Amniotic stem cell (primary cell): ENCODE measurements around the gene CD276.

Experiments
- DNase-seq: peaks from one replicate; lab custom pipeline; 2025; lab: John Stamatoyannopoulos, UW

CD276 gene

DNA sequence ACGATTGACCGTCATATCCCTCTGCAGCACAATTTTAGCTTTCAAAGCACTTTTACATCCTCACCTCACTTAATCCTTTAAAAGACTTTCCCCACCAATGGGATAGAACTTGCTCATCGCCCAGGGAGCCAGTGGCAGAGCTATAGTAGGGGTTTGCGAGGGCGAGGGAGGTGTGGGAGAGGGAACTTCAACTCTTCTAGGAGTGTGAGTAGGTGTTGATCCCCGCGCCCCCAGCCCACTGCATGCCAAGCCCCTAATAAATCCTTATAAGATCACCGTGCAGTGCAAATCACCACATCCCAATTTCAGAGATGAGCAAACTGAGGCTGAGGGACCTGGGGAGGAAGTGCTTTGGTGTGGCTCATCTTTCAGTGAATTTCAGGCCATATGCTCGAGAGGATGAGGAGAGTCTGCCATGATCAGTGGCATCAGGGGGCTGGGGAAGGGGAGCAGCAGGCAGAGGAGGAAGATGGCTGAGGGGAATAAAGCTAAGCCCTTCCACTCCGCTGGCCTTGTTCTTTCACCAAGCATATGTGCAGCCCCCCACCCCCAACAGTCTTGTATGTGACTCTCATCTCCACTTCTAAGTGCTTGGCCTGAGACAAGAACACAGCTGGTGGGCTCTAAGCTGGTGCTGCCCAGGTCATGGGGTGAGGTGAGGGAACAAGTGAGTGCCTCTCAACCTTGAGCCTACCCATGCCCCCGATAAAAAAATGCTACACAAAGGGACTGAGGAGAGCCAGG is 63.8 kb downstream of the CD276 start:
- no peak for DNase-seq

DNA sequence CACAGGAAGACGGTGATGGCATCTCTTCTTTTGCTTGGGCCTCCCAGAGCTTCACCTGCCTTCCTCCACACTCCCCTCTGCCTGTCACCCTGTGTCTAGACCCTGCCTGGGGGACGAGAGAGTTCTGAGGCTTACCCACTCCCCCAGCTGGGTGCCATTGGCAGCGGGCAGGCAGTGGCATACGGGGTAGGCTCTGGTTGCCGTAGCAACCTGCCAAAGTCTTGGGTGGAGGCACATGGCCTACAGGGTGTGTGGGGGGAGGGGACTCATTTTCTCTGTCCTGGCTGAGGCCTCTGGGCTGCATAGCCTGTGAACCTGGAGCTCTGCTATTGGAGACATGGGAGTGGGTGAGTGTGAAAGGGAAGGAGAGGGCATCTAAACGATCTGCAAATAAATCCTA is 64.5 kb downstream of the CD276 start:
- DNase-seq, result no peak

DNA sequence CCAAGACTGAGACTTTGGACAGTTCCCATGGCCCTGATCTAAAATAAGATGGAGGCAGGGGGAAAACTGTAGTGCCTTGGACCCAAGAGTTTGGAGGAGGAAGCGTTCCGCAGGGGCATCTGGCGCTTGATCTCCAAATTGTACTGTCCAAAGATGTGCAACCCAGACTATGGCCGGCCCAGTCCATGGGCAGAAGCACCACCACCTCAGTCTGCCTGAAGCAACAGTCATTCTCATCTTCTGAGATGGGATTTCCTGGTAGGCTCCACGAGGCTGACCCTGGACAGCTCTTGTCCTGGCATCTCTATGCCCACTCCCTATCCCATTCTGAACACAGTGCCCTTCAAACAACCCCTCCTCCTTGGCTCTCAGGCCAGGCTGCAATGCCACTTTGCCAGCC is 65.3 kb downstream of the CD276 start:
- no peak for DNase-seq

DNA sequence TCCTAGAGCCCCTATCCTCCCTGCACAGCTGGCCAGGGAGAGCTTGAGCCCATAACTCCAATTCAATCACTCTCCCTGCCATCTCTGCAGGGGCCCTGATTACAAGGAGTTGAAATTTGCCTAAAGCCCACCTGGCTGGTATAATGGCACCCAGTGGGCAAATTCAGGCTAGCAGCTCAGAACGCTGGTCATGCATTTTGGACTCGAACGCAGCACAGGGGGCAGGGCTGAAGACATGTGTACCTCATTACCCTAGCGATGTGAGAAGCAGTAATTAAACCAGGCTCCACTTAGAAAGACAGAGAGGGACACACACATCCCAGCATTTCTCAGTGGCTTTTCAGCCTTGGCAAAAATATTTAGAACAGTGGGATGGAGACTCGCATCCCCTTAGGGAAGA is 65.8 kb downstream of the CD276 start:
- no peak for DNase-seq

DNA sequence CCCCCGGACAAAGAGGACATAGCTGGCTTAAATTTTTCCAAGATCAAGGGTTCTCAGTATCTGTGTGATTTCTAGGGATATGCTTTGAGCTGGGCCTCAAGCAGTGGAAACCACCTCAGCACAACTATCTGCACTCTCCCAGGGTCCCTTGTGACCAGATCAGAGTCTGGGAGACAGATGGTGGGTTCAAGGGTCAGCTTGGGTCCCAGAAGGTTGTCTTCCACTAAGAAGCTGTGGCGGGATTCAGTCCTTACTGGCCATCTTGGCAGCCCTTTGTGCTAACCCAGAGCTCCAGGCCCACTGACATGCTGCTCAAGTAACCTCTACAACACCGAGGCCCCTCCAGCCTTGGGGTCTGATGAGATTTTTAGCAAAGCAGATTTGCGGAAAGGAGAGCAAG is 66.3 kb downstream of the CD276 start:
- DNase-seq, result no peak

DNA sequence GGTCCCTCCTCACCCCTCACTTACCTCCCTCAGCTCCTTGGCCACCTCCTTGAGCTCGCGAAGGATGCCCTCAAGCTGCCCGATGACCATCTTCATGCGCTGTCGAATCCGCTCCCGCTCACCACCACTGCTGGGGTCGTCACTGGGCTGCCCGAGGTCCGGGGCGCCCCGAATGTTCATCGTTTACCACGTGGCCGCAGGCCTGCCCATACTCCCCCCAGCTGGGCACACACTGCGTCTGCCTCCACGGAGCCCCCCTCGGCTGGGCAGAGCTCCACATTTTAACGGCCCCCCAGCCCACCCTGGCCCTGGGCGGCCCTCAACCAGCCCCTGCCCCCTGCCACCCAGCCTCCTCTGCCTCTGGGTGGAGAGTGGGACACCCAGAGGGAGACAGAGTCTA is 66.8 kb downstream of the CD276 start:
- DNase-seq, result no peak

DNA sequence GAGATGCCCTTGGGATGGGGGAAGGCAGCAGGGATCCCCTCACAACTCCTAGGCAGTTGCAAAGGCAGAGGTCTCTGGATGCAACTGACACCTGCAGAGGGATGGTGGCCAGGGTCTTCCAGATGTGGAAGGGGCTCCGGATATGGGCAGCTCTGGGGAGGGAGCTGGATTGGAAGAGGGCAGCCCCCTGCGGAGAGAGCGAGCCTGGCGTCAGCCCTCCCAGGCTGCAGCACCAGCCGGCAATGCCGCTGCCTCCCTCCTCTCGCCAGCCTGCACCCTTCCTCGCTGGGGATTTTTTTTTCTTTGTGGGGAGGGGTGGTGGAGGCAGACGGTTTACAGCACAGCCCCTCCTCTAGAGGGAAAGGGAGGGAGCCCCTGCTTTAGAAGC is 67.3 kb downstream of the CD276 start:
- DNase-seq, result no peak

DNA sequence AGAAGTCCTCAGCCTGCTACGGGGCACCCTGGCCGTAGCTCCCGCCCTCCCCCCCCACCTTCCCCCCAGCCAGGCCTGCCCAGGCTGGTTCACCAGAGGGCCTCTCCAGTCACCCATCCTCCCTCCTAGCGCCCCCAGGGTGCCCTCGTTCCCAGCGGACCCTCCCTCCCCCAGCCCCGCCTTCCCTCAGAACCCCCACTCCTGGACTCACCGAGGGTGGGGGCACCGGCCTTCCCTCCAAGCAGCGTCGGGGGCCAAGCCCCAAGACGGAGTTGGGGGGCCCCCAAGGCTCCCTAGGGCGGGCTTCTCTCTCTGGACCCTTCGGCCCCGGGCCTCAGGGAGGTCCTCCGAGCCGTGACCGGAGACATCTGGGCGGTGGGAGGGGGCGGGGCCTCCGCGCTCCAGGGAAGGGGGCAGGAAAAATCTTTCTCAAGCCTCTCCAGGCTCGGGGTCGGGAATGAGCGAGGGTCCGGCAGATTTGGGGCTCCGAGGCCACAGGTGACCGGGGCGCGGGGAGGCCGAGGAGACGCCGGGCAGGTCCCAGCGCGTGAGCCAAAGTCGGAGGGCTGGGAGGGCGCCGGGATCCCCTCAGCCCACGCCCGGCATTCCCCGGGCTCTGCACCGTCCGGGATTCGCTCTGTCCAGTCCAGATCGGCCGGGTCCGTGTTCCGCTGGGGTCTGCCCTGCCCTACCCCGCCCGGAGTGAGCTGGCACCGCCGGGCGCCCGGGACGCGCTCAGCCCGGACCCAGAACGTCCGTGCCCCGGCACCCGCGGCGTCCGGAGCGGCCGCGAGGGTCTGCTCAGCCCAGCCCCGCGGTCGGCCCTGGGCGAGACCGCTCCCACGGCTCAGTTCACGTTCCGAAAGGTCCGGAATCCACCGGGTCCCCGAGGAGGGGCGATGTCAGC is 68.0 kb downstream of the CD276 start:
- DNase-seq, result no peak

DNA sequence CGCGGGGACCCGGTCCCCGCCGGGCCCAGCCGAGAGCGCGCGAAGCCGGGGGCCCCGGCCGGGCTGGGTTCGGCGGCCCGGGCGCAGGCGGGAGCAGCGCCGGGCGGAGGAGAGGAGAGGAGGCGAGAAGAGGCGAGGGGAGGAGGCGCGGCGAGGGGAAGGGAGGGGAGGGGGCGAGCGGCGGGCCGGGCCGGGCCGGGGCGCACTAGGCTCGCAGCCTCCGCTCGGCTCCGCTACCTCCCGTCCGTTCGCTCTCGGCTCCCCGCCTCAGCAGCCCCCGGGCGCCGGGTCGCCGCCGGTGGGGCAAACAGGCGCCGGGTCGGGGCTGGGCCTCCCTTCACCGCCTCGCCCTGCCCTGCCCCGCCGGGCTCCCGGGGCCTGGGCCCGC is 68.6 kb downstream of the CD276 start:
- no peak for DNase-seq

DNA sequence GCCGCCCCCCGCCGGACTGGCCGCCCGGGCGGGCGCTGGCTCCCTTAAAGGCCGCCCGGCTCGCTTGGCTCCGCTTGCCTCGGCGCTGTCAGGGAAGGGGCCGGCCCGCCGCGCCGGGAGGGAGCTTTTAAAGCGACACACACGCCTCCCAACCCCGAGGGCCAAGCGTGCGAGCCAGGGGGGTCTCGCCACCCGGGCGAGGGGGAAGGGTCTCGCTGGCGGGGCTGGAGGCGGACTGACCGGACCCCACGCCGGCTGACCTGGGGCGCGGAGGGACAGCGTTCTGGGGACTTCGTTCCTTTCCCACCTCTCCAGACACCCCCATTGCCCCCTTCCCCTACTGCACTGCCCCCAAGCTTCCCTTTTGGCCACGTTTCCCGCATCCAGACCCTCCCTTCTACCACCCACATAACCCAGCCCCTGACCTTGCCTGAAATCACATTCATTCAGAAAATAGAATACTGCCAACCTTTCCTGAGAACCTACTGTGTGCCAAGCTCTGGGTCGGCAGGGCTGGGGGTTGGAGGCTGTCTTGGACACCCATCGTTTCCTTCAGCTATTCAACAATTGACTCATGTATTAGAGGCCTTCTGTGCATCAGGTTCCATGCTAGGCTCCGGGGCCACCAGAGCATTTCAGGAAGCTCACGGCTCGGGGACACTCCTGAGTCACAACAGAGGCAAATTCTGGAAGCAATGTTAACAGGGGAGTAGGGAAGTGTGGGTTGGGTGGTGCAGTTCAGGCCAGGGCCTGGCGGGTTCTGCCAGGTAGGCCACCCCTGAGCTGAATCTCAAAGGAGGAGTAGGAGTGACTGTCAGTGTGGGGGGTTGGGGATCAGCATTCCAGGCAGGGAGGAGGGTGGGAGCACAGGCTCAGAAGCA is 69.3 kb downstream of the CD276 start, which contains the start of gene INSYN1:
TSS of gene INSYN1 (minus strand) at position 102 of the 881 bp plus-strand sequence. CDS start 2,221 bp downstream, outside the sequence.
- DNase-seq, result no peak

DNA sequence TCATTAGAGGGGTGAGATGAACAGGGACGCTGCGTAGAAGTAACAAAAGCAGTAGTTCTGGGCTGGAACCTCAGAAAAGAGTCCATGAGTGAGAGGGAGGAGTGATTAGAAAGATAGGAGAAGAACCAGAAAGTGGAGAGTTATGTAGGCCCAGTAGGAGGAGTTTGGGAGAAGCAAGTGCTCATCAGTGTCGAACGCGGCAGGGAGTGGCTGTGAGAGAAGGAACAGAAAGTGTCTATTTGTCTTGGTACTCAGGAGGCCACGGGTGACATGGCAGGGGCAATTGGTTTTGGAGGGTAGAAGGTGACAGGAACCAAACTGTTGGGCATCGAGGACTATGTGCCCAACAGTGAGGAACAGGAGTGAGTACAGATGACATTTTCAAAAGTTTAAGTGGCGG is 70.3 kb downstream of the CD276 start:
- DNase-seq, result no peak

DNA sequence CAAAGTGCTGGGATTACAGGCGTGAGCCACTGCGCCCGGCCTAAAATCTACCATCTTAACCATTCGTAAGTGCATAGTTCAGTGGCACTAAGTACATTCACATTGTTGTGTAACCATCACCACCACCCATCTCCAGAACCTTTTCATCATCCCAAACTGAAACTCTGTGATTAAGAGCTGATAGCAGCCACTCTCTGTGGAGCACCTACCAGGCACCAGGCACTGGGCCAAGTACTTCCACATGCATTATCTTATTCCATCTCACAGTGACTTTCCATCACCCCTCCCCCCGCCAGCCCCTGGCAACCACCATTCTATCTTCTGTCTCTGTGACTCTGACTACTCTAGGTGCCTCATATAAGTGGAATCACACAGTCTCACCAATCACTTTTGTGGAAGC is 71.3 kb downstream of the CD276 start:
- DNase-seq, result no peak

DNA sequence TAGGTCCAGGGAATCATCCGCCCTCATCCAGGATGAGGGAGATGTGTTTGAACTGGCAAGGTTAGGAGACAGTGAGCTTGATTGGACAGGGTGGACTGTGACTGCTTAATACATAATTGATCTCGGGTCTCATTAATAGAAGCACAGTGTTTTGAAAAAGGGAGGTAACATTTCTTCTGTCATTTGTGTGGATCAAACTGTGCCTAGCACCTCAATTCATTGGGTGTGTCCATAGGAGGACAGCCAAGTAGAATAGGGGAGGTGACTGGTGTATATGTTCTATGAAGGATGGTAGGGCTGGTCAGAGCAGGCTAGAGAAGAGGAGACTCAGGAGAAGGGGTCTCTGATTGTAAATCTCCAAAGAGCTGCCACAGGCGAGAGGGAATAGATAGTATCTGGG is 71.8 kb downstream of the CD276 start:
- DNase-seq, result no peak

DNA sequence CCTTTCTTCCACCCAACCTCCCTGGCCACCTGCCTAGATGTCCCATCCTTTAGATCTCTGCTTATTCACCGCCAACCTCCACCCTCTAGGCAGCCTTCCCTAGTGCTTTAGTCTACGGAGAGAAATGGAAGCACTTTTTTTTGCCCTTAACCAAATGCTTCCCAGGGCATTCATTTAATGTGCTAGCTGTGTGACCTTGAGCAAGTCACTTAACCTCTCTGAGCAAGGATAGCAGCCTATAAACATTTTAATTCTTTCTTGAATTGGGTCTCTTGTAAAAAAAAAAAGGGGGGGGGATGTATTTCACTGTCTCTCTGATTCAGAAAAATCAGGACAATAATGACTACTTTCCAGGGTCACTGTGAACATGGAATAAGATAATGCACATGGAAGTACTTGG is 72.2 kb downstream of the CD276 start:
- DNase-seq, result no peak

DNA sequence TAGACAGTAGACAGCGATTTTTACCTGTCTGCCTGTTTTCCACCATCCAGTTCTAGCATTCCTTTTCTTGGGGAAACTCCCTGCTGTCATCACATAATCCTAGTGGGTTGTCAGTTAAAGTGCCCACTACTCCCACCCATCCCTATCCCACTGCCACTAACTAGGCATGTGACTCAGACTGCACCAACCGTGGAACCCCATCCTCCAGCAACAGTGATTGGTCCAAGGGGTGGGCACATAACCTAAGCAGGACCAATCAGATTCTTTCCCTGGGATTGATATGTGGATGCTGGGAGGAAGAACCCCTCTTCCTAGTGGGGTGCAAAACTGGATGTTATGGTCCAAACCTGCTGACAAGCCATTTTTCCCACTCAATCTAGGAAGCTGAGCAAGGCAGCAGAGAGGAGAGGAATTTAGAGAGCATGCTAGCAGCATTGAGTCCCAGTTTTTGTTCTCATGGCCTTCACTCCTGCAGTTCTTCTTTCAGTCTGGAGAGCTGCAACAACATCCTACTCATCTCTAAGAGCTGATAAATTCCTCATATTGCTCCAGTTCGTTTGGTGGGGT is 72.8 kb downstream of the CD276 start:
- no peak for DNase-seq

DNA sequence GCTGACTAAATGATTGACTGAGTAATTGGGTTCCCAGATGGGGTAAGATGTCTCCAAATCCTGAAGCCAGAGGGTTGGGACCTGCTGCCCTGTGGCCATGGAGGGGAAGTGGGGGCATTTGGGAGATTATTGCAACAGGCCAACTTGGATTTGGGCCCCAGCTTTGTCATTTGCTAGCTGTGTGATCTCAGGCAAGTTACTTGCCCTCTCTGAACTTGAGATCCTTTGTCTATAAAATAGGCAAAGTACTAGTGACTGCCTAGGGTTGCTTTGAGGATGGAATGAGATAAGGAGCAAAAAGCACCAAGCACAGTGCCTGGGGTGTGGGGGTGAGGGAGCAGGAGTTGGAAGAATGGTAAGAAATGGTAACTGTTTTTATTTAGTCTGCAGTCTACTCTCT is 73.4 kb downstream of the CD276 start:
- no peak for DNase-seq

DNA sequence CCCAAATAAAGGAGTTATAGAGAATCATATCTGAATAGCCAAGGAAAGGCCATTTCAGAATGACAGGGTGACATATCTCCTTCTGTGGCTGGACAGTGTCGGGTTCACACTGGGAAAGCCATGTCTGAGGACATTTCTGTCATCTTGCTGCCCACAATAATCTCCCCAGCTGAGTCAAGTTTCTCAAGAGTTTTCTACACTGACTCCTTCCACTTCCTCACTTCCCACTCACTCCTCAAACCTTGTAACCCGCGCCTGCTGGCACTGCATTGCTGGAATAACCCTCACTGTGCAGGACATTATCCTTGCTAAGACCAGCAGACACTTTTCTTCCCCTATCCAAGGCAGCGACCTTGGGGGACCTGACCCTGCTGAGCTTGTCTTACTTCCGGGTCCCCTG is 74.3 kb downstream of the CD276 start:
- no peak for DNase-seq

DNA sequence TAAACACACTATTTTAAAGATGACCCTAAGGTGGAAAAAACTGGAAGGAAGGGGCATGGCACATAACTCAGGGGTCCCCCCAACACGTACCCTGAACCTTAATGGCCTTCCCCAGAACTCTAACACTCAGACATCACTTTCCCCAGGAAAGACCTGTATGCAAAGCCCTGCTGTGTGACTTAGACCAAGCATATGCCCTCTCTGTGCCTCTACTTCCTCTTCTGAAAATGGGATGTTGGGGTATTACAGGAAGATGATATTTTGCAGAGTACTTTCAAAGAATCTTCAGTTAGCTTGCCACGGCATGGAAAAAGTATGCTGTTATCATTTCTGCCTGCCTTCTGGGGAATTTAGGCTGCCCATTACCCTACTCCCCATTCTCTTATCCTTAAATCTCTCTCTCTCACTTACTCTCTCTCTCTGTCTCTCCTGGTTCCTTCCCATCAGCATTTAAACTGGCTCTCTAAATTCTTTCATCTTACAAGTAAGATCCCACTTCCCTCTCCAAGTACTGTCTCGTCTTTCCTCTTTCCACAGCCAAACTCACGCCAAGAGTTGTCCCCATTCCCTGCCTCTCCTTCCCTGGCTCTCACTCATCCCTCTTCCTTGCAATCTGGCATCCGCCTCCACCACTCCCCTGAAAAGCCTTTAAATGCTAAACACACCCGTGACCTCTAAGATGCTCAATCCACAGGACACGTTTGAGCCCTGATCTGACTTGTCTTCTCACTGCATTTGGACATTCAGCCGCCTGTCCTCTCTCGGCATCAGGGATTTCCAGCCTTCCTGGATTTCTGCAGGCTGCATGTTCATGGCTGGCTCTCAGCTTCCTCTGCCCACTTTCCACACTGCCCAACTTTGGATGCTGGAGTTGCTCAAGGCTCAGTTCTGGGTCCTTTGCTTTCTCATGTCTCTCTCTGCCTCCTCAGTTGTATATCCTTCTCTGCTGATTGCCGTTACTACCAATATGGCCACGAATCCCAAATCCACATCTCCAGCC is 76.4 kb downstream of the CD276 start:
- no peak for DNase-seq

DNA sequence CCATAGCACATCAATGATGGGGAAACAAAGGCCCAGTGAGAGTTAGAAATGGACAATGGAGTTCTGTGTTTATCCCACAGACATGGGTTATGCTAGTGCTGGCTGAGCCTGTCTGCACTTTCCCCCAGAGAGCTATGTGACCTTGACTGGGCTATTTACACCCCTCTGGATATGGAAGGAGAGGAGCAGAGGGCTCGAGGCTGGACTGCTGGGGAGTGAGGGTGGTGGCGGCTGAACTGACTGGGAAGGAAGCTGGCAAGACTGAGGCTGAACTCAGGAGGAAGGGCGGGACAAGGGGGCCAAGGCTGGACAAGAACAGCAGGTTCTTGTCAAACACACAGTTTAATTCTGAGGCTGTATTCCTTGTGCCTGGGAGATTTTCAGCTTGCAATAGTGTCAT is 79.7 kb downstream of the CD276 start:
- DNase-seq, result no peak
